ENCODE results near the gene MUCL3.

DNA sequence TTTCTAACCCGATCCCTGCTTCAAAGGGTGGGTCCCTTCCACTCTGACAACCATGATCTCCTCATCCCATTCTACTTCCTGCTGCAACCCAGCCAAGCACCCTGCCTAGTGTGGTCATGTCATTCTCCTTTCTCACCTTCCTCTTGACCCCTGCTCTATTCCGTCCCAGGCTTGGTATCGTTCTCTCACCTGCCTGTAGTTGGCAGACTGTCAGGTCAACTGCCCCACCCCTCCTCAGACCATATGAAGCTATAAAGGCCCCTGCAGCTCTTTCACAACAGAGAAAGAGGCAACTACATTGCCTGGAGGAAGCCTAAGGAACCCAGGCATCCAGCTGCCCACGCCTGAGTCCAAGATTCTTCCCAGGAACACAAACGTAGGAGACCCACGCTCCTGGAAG is 42.7 kb downstream of the MUCL3 start, which contains the start of gene MUC21:
- TF ChIP-seq CTCF (IDR thresholded peaks at IDR 0.05) (no peak), POLR2A (IDR thresholded peaks at IDR 0.05) (no peak)

Data from uterus (tissue), 2 donors.